ENCODE results near the gene BNIP5. TPM values are rescaled to one million over a fixed set of nuclear protein-coding genes. Genes with fewer than 3 reads are reported as not detected.

Gene BNIP5
- total and polyA plus RNA-seq, 4 donors = not detected

GRCh38 chr6:36368921-36369865 lies 32.5 kb upstream of the BNIP5 start:
- no peaks in the 10 kb centered on the region for H3K27me3 ChIP-seq (ENCODE audit: control insufficient read depth in 4 of 4, insufficient read depth in 4 of 4, low read length in 3 of 4)
- TF ChIP-seq FOXA1 (IDR thresholded peaks at IDR 0.05) (no peak), HNF4A (conservative IDR thresholded peaks at IDR 0.05) (no peak), JUND (IDR thresholded peaks at IDR 0.05) (no peak), RAD21 (IDR thresholded peaks at IDR 0.05) (no peak), RXRA (IDR thresholded peaks at IDR 0.05) (no peak), SP1 (IDR thresholded peaks at IDR 0.05) (no peak), EGR1 (IDR thresholded peaks at IDR 0.05; ENCODE audit: low read depth in 2 of 2) (no peak), NR2F2 (IDR thresholded peaks at IDR 0.05) (no peak), CTCF (IDR thresholded peaks at IDR 0.05; ENCODE audit: low read depth, low read length, missing input control) (no peak), MAX (IDR thresholded peaks at IDR 0.05) (no peak)

GRCh38 chr6:36368421-36368820 lies 31.7 kb upstream of the BNIP5 start:
- Histone ChIP-seq H3K27ac (ENCODE audit: low read depth in 1 of 2, low read length in 2 of 2) (no peak overlapping the region), H3K9ac (ENCODE audit: low read depth in 1 of 2, low read length in 2 of 2) (no peak overlapping the region), H3K4me1 (ENCODE audit: control insufficient read depth in 4 of 4, insufficient read depth in 4 of 4, low read length in 3 of 4) (no peaks in the 10 kb centered on the region), H3K9me3 (ENCODE audit: control insufficient read depth in 4 of 4, low read length in 3 of 4) (no peaks in the 10 kb centered on the region), H3K27me3 (ENCODE audit: control insufficient read depth in 4 of 4, insufficient read depth in 4 of 4, low read length in 3 of 4) (no peaks in the 10 kb centered on the region), H3K4me3 (ENCODE audit: low read depth in 1 of 3, low read length in 3 of 3) (no peak overlapping the region), H3K36me3 (ENCODE audit: control insufficient read depth in 4 of 4, insufficient read depth in 3 of 4, low read depth in 1 of 4, low read length in 3 of 4) (no peaks in the 10 kb centered on the region)
- no peak for DNase-seq (ENCODE audit: low spot score)
- WGBS = 89% methylated on average over 1 of the region's 1 CpG
- TF ChIP-seq RXRA (IDR thresholded peaks at IDR 0.05) = no peak
- no peak for TF ChIP-seq JUND (IDR thresholded peaks at IDR 0.05)
- no peak for TF ChIP-seq MAX (IDR thresholded peaks at IDR 0.05)
- TF ChIP-seq FOXA1 (IDR thresholded peaks at IDR 0.05) = no peak
- TF ChIP-seq ATF3 (IDR thresholded peaks at IDR 0.05) = no peak
- no peak for TF ChIP-seq TAF1 (conservative IDR thresholded peaks at IDR 0.05)
- TF ChIP-seq FOXA2 (IDR thresholded peaks at IDR 0.05) = no peak
- no peak for TF ChIP-seq GABPA (IDR thresholded peaks at IDR 0.05 in 1 of 2, conservative IDR thresholded peaks at IDR 0.05 in 1 of 2)
- TF ChIP-seq RAD21 (IDR thresholded peaks at IDR 0.05) = no peak
- TF ChIP-seq CTCF (IDR thresholded peaks at IDR 0.05; ENCODE audit: low read depth, low read length, missing input control) = no peak
- TF ChIP-seq NR2F2 (IDR thresholded peaks at IDR 0.05) = no peak
- TF ChIP-seq HNF4G (IDR thresholded peaks at IDR 0.05) = no peak
- no peak for TF ChIP-seq REST (IDR thresholded peaks at IDR 0.05)

More at GRCh38 chr6:36368921-36369865, 32.5 kb upstream of the BNIP5 start:
- Histone ChIP-seq H3K36me3 (ENCODE audit: control insufficient read depth in 4 of 4, insufficient read depth in 3 of 4, low read depth in 1 of 4, low read length in 3 of 4) (no peaks in the 10 kb centered on the region), H3K4me1 (ENCODE audit: control insufficient read depth in 4 of 4, insufficient read depth in 4 of 4, low read length in 3 of 4) (no peaks in the 10 kb centered on the region), H3K4me3 (ENCODE audit: low read depth in 1 of 3, low read length in 3 of 3) (no peak overlapping the region), H3K9ac (ENCODE audit: low read depth in 1 of 2, low read length in 2 of 2) (no peak overlapping the region), H3K27ac (ENCODE audit: low read depth in 1 of 2, low read length in 2 of 2) (no peak overlapping the region), H3K9me3 (ENCODE audit: control insufficient read depth in 4 of 4, low read length in 3 of 4) (no peaks in the 10 kb centered on the region)
- DNase-seq (ENCODE audit: low spot score) = no peak
- WGBS = 93% methylated on average over 14 of the region's 14 CpGs

Data from liver (tissue), 9 donors.